Stimulated activated naive CD8-positive, alpha-beta T cell treated with anti-CD3 and anti-CD28 coated beads, Interleukin-15, Interleukin-2, amounts not matched to agents 100 ng/mL and 50 ng/mL, for 24 hours (primary cell): Measurements from ENCODE around the gene RNF125.
"Not testable (repeated sequence)": the region's sequence is repeated elsewhere in the genome, so short reads cannot be mapped to it uniquely, and the experiment has no call there.

Source experiments
- H3K27ac Mint-ChIP-seq: one replicate; pipeline ENCODE4 v1.8.0; 2021; ENCODE audit warnings: mild to moderate bottlenecking, mixed read lengths
- H3K27me3 Mint-ChIP-seq: one replicate; pipeline ENCODE4 v1.8.0; 2021; ENCODE audit warnings: mixed read lengths
- H3K36me3 Mint-ChIP-seq: one replicate; pipeline ENCODE4 v1.8.0; 2021; ENCODE audit warnings: low read depth, mixed read lengths
- H3K4me1 Mint-ChIP-seq: one replicate; pipeline ENCODE4 v1.8.0; 2021; ENCODE audit warnings: low read depth, mixed read lengths
- H3K4me3 Mint-ChIP-seq: one replicate; pipeline ENCODE4 v1.8.0; 2021; ENCODE audit warnings: mild to moderate bottlenecking, mixed read lengths
- H3K9me3 Mint-ChIP-seq: one replicate; pipeline ENCODE4 v1.8.0; 2021; ENCODE audit warnings: mixed read lengths

The RNF125 gene

DNA sequence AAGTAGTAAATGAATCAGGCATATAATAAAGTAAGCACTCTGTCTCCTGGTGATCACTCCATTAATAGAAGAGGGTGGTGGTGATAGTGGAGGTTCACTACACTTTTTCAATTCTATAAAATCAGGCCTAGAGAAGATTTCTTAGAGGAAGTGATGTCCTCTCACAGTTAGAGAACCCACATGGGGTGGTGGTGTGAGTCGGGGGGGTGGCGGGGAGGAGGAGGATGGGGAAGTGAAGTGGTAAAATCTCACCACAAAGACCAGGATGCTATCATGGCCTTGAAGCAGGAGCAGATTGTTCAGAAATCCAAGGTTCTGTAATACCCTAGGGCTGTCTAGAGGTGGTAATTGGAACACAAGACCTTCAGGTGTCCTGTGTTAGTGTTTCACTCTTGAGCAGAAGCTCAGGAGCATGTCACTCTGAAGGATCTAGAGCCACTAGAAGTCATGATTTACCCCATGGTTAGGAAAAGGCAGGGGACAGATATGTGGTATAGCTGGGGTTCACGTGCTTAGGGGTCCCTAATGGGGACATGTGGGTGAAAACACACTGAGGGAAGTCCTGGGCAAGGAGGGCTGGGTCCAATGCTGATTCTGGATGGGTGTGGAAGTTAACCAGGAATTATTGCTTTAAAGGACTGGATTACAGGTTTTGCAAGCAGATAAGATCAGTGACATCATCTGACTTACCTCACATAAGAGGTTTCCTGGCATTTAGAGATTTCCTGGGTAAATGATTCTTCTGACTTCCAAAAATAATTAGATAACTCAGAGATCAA lies 31.0 kb downstream of the RNF125 start:
- Mint-ChIP-seq H3K27ac (peak overlapping the region; percentile 93), H3K4me1 (peaks cover 50% of the 10 kb centered on the region), H3K27me3 (no peaks in the 10 kb centered on the region), H3K9me3 (no peaks in the 10 kb centered on the region), H3K4me3 (peak overlapping the region; percentile 27), H3K36me3 (peaks cover 27% of the 10 kb centered on the region)

DNA sequence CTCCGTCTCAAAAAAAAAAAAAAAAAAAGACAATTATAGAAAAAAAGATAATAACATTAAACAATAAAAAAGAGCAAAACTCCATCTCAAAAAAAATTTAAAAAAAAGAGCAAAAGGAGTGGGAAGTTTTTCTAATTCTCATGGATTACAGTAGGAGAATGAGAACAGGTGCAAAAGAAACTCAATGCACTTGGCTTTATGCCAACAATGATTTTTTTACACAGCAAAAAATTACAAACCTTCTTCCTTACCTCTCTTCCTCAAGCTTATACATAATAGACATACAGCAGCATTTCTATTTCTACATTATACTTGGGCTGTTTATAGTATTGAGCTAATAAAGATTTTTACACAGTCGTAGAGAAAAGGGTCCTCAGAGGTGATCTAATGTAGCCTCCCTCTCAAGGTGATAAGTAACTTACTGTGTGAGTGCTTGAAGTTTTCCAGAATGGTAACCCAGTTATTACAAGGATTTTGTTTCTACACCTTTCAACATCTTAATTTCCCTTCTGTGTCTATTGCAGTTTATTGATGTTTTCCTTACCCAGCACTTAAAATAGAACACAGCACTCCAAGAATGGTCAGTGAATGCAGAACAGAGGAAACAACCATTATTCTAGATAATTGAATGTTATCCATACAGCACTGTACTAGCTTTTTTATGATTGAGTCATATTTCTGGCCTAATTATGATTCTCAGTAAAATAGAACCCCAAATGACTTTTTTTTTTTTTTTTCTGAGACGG lies 38.2 kb downstream of the RNF125 start:
- peaks cover 36% of the 10 kb centered on the region for H3K36me3 Mint-ChIP-seq
- H3K4me3 Mint-ChIP-seq = no peak overlapping the region

DNA sequence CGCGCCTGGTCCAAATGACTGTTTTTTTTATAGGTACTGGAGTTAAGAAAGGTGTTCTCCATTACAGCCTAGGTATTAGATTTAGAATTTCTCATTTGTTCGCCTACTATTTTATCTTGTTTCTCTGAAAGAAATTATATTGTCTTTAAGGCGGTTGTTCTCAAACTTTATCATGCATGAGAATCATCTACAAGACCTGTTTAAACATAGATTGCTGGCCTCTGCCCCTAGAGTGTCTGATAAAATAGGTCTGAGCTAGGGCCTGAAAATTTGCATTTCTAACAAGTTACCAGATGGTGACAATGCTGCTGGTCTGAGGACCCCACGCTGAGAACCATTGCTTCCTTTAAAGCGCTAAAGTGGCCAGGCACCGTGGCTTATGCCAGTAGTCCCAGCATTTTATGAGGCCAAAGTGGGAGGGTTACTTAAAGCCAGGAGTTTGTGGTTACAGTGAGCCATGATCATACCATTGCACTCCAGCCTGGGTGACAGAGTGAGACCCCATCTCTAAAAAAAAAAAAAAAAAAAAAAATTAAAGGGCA lies 39.1 kb downstream of the RNF125 start:
- Mint-ChIP-seq H3K36me3 (peaks cover 42% of the 10 kb centered on the region), H3K4me1 (peaks cover 38% of the 10 kb centered on the region), H3K27ac (no peak overlapping the region)

More for the DNA sequence above, 38.2 kb downstream of the RNF125 start:
- Mint-ChIP-seq H3K4me1 (peaks cover 40% of the 10 kb centered on the region), H3K9me3 (no peaks in the 10 kb centered on the region), H3K27me3 (no peaks in the 10 kb centered on the region), H3K27ac (no peak overlapping the region)

DNA sequence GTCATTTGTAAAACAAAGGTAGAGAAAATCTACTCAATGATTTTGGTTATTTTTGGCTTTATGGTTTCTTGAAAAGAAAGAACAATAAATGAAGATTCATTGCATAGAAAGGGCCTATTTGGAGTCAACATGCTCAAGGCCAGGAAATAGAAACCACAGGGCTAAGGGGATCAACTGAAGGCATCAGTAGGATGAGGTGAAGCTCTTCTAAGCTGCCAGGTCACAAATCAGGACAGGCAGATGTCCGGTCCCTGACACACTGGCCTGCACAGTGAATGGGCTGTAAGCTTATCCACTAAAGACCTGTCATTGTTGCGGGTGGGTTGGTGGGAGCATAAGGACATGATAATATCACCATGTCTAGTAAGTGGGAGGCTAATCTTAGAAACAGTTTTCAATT lies 41.4 kb downstream of the RNF125 start:
- Mint-ChIP-seq H3K27me3 (no peaks in the 10 kb centered on the region), H3K27ac (peak overlapping the region; percentile 22), H3K9me3 (no peaks in the 10 kb centered on the region), H3K36me3 (peaks cover 37% of the 10 kb centered on the region), H3K4me3 (no peak overlapping the region), H3K4me1 (peaks cover 35% of the 10 kb centered on the region)

More for the DNA sequence above, 39.1 kb downstream of the RNF125 start:
- H3K9me3 Mint-ChIP-seq = no peaks in the 10 kb centered on the region
- H3K27me3 Mint-ChIP-seq = no peaks in the 10 kb centered on the region
- H3K4me3 Mint-ChIP-seq = no peak overlapping the region

DNA sequence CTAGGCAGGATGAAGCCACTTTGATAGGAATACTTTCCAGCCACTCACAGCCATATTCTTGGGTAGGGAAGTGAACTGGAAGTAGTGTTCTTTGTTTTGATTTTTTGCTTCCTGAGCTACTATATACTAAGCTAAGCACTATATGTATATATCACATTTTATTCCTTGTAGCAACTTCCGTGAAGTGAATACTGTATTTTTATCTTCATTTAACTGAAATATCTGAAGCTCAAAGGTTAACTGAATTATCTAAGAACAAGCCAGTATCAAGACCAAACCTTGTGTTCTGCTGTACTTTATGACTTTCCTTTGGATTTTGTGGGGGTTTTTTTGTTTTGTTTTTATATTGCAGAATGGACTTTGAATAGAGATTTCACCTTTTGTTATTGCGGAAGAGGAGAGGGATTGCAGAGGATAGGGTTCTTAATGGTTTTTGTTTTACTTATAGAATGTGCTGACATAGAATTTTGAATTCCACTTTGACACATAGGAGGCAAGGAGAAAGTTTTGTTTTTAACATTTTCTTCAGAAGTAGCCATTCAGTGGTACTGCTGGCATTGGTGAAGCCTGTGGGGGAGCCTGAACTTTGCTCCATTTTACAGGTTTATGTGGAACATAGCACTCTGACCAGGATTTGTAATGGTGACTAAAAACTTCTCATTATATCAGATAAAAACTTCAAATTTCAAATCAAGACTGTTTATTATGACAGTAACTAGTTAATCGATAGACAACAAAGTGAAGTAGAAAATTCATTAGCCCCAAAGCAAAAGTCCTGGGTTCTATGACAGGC lies 48.9 kb downstream of the RNF125 start:
- Mint-ChIP-seq H3K9me3 (no peaks in the 10 kb centered on the region), H3K36me3 (peaks cover 19% of the 10 kb centered on the region), H3K4me1 (no peaks in the 10 kb centered on the region), H3K4me3 (no peak overlapping the region), H3K27ac (peak overlapping the region; percentile 16), H3K27me3 (no peaks in the 10 kb centered on the region)

DNA sequence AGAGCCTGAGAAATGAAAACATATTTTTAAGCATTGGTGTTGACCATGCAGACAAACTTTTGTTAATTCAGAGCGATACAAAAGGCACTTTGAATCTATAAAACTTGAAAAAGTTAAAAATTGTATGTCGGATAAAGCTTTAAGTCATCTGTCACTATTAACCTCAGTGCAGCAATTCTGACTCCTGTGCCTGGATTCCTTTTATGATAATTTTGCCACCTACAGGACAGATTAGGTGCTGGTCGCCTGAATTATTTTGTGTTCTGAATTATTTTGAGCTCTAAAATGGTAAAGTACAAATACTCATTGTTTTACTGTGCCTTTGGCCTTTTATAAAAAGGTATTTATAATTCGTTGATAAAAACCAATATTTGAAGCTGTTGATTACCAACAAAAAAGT lies 53.7 kb downstream of the RNF125 start:
- Mint-ChIP-seq H3K4me1 (peaks cover 8% of the 10 kb centered on the region), H3K27me3 (no peaks in the 10 kb centered on the region), H3K9me3 (no peaks in the 10 kb centered on the region), H3K36me3 (peaks cover 27% of the 10 kb centered on the region), H3K4me3 (no peak overlapping the region), H3K27ac (no peak overlapping the region)

DNA sequence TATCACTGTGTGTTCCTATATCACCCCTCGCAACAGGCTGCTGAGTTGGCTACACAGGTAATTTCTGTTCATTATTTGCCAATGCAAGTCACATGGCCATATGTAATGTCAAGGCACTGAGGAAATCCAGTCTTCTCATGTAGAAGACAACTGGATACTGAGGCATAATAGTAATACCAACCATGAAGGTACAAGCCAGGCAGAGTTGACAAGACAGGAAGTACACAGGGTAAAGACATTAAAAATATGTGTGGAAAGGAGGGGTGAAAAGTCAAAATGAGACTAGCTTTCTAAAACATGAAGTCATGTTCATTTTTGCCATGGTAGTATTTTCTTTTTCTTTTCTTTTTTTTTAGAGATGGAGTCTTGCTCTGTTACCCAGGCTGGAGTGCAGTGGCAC lies 55.6 kb downstream of the RNF125 start:
- H3K4me3 Mint-ChIP-seq = no peak overlapping the region
- H3K9me3 Mint-ChIP-seq = no peaks in the 10 kb centered on the region
- peaks cover 19% of the 10 kb centered on the region for H3K36me3 Mint-ChIP-seq
- peak overlapping the region; percentile 55 for H3K27ac Mint-ChIP-seq
- H3K4me1 Mint-ChIP-seq = peaks cover 8% of the 10 kb centered on the region
- H3K27me3 Mint-ChIP-seq = no peaks in the 10 kb centered on the region

DNA sequence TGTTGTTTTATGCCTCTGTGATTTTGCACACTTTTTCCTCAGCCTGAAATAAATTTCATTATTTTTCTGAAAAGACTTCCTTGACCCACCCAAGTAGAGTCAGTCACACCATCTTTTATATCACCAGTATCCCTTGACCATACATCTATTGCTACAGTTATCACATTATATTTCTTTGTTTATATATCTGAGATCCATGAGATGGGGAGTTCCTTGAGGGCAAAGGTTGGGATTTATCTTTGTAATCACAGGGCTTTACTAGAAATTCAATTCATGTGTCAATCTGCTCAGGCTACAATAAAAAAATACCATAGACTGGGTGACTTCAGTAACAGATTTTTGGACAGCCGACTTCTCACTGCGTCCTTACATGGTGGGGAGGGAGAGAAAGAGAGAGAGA lies 60.2 kb downstream of the RNF125 start:
- peaks cover 8% of the 10 kb centered on the region for H3K4me1 Mint-ChIP-seq
- no peak overlapping the region for H3K4me3 Mint-ChIP-seq
- peaks cover 16% of the 10 kb centered on the region for H3K36me3 Mint-ChIP-seq
- no peak overlapping the region for H3K27ac Mint-ChIP-seq
- H3K9me3 Mint-ChIP-seq = no peaks in the 10 kb centered on the region
- no peaks in the 10 kb centered on the region for H3K27me3 Mint-ChIP-seq

DNA sequence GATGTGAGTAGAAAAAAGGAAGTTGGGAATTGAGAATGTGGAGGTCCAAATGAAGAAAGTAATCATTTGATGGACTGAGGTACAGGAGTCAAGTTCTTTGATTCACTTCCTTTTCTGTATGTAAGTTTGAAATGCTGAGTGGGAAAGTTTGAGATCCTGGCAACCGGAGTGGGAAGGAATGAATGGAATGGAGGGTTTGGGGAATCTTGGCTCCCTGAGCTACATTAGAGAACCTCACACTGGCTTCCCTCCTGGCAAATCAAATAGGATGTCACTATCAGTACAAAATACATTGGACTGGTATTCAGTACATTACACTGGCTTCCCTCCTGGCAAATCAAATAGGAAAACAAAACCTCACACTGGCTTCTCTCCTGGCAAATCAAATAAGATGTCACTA lies 63.3 kb downstream of the RNF125 start:
- peaks cover 4% of the 10 kb centered on the region for H3K36me3 Mint-ChIP-seq
- no peak overlapping the region for H3K4me3 Mint-ChIP-seq
- H3K27me3 Mint-ChIP-seq = no peaks in the 10 kb centered on the region
- H3K27ac Mint-ChIP-seq = no peak overlapping the region
- peaks cover 23% of the 10 kb centered on the region for H3K4me1 Mint-ChIP-seq
- H3K9me3 Mint-ChIP-seq = no peaks in the 10 kb centered on the region

DNA sequence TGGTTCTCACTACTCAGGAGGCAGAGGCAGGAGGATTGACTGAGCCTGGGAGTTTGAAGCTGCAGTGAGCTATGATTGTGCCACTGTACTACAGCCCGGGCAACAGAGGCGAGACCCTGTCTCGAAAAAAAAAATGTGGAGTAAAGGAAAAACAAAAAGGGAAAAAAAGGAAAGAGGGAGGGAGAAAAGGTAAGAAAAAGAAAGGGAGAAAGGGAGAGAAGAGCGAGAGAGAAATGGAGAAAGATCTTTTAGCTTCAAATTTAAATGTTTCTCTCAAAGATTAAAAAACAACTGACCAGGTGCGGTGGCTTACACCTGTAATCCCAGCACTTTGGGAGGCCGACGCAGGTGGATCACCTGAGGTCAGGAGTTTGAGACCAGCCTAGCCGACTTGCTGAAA lies 65.2 kb downstream of the RNF125 start:
- no peak overlapping the region for H3K4me3 Mint-ChIP-seq
- peaks cover 4% of the 10 kb centered on the region for H3K36me3 Mint-ChIP-seq
- H3K9me3 Mint-ChIP-seq = no peaks in the 10 kb centered on the region
- peaks cover 29% of the 10 kb centered on the region for H3K4me1 Mint-ChIP-seq
- H3K27me3 Mint-ChIP-seq = no peaks in the 10 kb centered on the region
- peak overlapping the region; percentile 54 for H3K27ac Mint-ChIP-seq

DNA sequence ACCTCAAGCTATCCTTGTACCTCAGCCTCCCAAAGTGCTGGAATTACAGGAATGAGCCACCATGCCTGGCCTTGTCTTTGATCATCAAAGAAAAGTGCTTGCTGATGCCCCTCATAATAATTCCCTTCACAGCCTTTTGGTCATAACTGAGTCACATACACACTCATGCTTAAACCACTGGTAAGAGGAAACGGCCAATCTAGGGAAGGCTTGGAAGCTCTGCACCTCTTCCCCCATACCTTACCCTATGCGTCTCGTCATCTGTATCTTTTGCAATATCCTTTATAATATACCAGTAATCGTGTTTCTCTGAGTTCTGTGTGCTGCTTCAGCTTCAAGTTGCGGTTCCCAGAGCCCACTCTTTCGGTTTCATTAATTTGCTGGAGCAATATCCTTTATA lies 68.3 kb downstream of the RNF125 start:
- Mint-ChIP-seq H3K27me3 (no peaks in the 10 kb centered on the region), H3K27ac (no peak overlapping the region), H3K36me3 (peaks cover 4% of the 10 kb centered on the region), H3K4me3 (no peak overlapping the region), H3K4me1 (peaks cover 34% of the 10 kb centered on the region), H3K9me3 (no peaks in the 10 kb centered on the region)

DNA sequence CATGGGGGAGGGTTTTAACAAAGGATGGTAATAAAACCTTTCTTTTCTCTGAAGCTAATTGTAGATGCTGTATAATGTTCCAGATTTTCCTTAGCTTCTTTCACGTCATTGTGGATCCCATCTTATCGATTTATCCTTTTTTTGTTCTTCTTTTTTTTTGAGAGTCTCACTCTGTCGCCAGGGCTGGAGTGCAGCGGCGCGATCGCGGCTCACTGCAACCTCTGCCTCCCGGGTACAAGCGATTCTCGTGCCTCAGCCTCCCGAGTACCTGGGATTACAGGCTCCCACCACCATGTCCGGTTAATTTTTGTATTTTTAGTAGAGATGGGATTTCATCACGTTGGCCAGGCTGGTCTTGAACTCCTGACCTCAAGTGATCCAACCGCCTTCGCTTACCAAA lies 72.2 kb downstream of the RNF125 start:
- not testable (repeated sequence) for H3K27me3 Mint-ChIP-seq, H3K27ac Mint-ChIP-seq, H3K4me3 Mint-ChIP-seq, H3K9me3 Mint-ChIP-seq
- H3K4me1 Mint-ChIP-seq = peaks cover 42% of the 10 kb centered on the region
- peaks cover 32% of the 10 kb centered on the region for H3K36me3 Mint-ChIP-seq

DNA sequence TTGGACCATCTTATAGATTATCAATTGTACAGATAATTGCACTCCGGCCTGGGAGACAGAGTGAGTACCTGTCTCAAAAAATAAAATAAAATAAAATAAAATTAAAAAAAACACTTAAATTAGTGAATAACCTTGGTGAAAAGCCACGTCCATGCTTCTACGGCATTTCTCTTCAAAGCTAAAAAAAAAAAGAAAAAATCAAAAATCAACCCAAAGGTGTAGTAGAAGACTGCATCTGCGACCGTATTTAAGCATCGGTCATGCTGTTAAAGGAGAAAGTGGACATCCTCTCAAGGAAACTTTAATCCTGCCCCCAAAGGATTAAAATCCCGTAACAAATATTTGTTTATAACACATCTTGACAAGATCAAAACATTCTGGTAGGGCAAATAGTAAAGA lies 72.7 kb downstream of the RNF125 start:
- Mint-ChIP-seq H3K4me3 (peak overlapping the region; percentile 96), H3K9me3 (no peaks in the 10 kb centered on the region), H3K4me1 (peaks cover 43% of the 10 kb centered on the region), H3K27ac (peak overlapping the region; percentile 93), H3K27me3 (no peaks in the 10 kb centered on the region), H3K36me3 (peaks cover 37% of the 10 kb centered on the region)

DNA sequence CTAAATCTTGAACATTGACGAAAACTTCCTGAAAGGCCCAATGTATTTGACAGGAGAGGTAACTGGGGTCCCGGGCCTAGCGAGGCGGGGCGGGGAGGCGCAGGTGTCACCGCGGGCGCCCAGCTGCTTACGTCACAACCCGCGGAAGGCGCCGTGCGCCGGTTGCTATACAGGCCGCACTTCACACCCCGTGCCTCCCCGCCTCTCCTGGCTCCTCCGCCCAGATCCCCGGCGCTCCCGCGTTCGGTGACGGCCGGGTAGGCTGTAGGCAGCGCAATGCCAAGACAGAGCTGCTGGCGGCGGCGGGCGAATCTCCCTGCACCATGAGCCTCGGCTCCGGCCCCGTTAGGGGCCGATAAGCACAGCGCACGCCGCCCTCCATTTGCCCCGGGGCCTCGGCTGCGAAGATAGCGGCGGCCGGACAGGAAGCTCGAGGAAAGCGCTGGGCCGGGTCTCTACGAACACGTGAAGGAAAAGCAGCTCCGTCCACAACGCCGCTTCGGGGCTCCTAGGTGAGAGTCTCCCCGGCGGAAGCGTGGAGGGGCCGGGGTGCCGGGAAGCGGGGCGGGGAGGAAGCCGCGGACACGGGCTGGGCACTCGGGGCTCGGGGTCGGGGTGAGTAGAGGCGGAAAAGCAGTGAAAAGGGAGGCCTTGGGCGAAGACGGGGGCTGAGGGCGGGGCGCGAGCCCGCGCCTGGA lies 73.2 kb downstream of the RNF125 start, which contains the start of gene RNF138:
Gene RNF138, plus strand, starts transcription at position 151 of the 698 bp plus-strand sequence. CDS start 903 bp downstream, outside the sequence.
- Mint-ChIP-seq H3K27ac (peak within 1 kb of the TSS; percentile 97), H3K27me3 (no peaks in the 10 kb centered on the region), H3K4me1 (peaks cover 46% of the 10 kb centered on the region), H3K4me3 (peak within 1 kb of the TSS; percentile 96), H3K36me3 (peaks cover 42% of the 10 kb centered on the region), H3K9me3 (no peaks in the 10 kb centered on the region)
